ENCODE data around the gene VRK2.
"Not testable (repeated sequence)": the region's sequence is repeated elsewhere in the genome, so short reads cannot be mapped to it uniquely, and the experiment has no call there.

VRK2 gene

GRCh38 chr2:58055033-58055786, 8.6 kb downstream of the VRK2 start:
- DNase-seq = no peak

GRCh38 chr2:58056192-58056916, 9.7 kb downstream of the VRK2 start:
- no peak for DNase-seq

GRCh38 chr2:58057707-58058530, 11.3 kb downstream of the VRK2 start:
- DNase-seq = no peak

- DNase-seq = no peak
These were observed 17.0 kb downstream of the VRK2 start for GRCh38 chr2:58063641-58064040.

GRCh38 chr2:58064086-58064485, 17.5 kb downstream of the VRK2 start:
- DNase-seq = no peak

- DNase-seq = no peak
These were observed 18.6 kb downstream of the VRK2 start for GRCh38 chr2:58065248-58065647.

GRCh38 chr2:58067001-58067400, 20.4 kb downstream of the VRK2 start:
- no peak for DNase-seq

- no peak for DNase-seq
These were observed 24.2 kb downstream of the VRK2 start for GRCh38 chr2:58070765-58071164.

GRCh38 chr2:58072102-58072501, 25.5 kb downstream of the VRK2 start:
- no peak for DNase-seq

GRCh38 chr2:58073008-58073407, 26.4 kb downstream of the VRK2 start:
- no peak for DNase-seq

- no peak for DNase-seq
These were observed 27.1 kb downstream of the VRK2 start for GRCh38 chr2:58073751-58074150.

GRCh38 chr2:58081000-58081399, 34.4 kb downstream of the VRK2 start:
- no peak for DNase-seq

- no peak for DNase-seq
These were observed 42.5 kb downstream of the VRK2 start for GRCh38 chr2:58089081-58089480.

- DNase-seq = not testable (repeated sequence)
These were observed 46.2 kb downstream of the VRK2 start for GRCh38 chr2:58092772-58093171.

GRCh38 chr2:58097025-58097424, 50.4 kb downstream of the VRK2 start:
- DNase-seq = no peak

GRCh38 chr2:58098254-58099095, 51.9 kb downstream of the VRK2 start:
- DNase-seq = no peak

- DNase-seq = no peak
These were observed 52.6 kb downstream of the VRK2 start for GRCh38 chr2:58099096-58099769.

GRCh38 chr2:58101500-58101899, 54.9 kb downstream of the VRK2 start:
- no peak for DNase-seq

- DNase-seq = no peak
These were observed 60.3 kb downstream of the VRK2 start for GRCh38 chr2:58106896-58107295.

GRCh38 chr2:58107803-58108710, 61.5 kb downstream of the VRK2 start:
- no peak for DNase-seq

- no peak for DNase-seq
These were observed 62.9 kb downstream of the VRK2 start for GRCh38 chr2:58109481-58109880.

Data from activated CD8-positive, alpha-beta memory T cell treated with anti-CD3 and anti-CD28 coated beads, Interleukin-2, amount 50 U/mL, for 4 hours (primary cell).